SK-N-SH (cell line): ENCODE measurements around the gene TCF12.
"Not testable (repeated sequence)": the region's sequence is repeated elsewhere in the genome, so short reads cannot be mapped to it uniquely, and the experiment has no call there.

ENCODE experiments used
- REST ChIP-seq: IDR thresholded peaks from 2 replicates; pipeline ENCODE4 v1.6.1; 2012; ENCODE audit warnings: mild to moderate bottlenecking, low read depth, low read length, moderate library complexity
- TF ChIP-seq, protein P1 (sequence below): IDR thresholded peaks from 2 replicates; pipeline ENCODE4 v1.4.0; 2012; ENCODE audit warnings: low read depth
- TF ChIP-seq, protein P2 (sequence below): fragments of 200-600 bp; sonication (generic); IDR thresholded peaks from 2 replicates; pipeline ENCODE4 v1.6.1; 2017; ENCODE audit warnings: antibody characterized with exemption, mild to moderate bottlenecking, moderate library complexity

- TF ChIP-seq, protein P1, sequence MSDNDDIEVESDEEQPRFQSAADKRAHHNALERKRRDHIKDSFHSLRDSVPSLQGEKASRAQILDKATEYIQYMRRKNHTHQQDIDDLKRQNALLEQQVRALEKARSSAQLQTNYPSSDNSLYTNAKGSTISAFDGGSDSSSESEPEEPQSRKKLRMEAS, result not testable (repeated sequence)
- TF ChIP-seq, protein P2, sequence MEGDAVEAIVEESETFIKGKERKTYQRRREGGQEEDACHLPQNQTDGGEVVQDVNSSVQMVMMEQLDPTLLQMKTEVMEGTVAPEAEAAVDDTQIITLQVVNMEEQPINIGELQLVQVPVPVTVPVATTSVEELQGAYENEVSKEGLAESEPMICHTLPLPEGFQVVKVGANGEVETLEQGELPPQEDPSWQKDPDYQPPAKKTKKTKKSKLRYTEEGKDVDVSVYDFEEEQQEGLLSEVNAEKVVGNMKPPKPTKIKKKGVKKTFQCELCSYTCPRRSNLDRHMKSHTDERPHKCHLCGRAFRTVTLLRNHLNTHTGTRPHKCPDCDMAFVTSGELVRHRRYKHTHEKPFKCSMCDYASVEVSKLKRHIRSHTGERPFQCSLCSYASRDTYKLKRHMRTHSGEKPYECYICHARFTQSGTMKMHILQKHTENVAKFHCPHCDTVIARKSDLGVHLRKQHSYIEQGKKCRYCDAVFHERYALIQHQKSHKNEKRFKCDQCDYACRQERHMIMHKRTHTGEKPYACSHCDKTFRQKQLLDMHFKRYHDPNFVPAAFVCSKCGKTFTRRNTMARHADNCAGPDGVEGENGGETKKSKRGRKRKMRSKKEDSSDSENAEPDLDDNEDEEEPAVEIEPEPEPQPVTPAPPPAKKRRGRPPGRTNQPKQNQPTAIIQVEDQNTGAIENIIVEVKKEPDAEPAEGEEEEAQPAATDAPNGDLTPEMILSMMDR, result not testable (repeated sequence)
- not testable (repeated sequence) for TF ChIP-seq REST
Observed at GRCh38 chr15:57097919-57098543, 179.6 kb downstream of the TCF12 start.
